Right lobe of liver (tissue), 4 donors: ENCODE measurements around the gene ACADSB.

ENCODE experiments used
- POLR2A ChIP-seq: fragments of 450-650 bp; IDR thresholded peaks from one replicate; pipeline ENCODE4 v1.6.1; 2017; ENCODE audit warnings: antibody characterized with exemption, mild to moderate bottlenecking
- TF ChIP-seq, protein P1 (sequence below), 4 donors: fragments of 200-600 bp in 3 of 4; fragments of 450-650 bp in 1 of 4; IDR thresholded peaks; one replicate each; pipeline versions ENCODE4 v1.5.1 to v1.8.0; 2016 to 2022; ENCODE audit warnings: antibody characterized with exemption in 4 of 4, mild to moderate bottlenecking in 2 of 4
- donor health status: DM: no; HTN: no; CAD: no.
- donor health status: DM: no; HTN: no; CAD: no.
- donor health status: DM: no; HTN: yes; CAD: no.

DNA sequence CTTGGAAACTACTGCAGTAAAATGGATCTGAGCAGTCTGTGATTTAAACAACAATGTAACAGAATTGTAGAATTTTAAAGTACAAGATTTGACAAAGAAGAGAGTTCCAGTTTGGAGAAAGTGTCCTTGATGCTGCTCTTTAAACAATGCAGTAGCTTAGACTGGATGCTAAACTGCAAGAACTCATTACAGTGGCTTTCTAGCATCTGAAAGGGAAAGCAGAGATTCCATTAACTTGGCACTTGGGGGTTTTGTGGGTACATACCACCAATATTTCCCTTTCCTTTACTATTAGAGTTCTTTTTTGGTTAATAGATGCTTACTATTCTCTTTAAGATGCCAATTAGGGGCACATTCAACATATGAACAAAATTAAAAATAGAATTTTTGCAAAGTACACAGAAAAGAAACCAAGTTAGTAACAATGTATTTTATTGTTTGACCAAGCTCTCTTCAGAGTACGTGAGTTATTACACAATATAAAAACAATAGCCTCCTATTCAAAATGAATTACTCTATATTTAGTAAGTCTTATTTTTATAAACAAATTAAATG, 16.7 kb upstream of the ACADSB start:
- TF ChIP-seq, protein P1, sequence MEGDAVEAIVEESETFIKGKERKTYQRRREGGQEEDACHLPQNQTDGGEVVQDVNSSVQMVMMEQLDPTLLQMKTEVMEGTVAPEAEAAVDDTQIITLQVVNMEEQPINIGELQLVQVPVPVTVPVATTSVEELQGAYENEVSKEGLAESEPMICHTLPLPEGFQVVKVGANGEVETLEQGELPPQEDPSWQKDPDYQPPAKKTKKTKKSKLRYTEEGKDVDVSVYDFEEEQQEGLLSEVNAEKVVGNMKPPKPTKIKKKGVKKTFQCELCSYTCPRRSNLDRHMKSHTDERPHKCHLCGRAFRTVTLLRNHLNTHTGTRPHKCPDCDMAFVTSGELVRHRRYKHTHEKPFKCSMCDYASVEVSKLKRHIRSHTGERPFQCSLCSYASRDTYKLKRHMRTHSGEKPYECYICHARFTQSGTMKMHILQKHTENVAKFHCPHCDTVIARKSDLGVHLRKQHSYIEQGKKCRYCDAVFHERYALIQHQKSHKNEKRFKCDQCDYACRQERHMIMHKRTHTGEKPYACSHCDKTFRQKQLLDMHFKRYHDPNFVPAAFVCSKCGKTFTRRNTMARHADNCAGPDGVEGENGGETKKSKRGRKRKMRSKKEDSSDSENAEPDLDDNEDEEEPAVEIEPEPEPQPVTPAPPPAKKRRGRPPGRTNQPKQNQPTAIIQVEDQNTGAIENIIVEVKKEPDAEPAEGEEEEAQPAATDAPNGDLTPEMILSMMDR (IDR thresholded peaks at IDR 0.05): no peak
- TF ChIP-seq POLR2A: no peak
